ENCODE data around the gene DDX41. TPM values are rescaled to one million over a fixed set of nuclear protein-coding genes. Genes with fewer than 3 reads are reported as not detected.

Gene DDX41
- total and polyA plus RNA-seq, 3 experiments from 2014 or later: 61.7 to 164 (median 160) TPM

GRCh38 chr5:177545487-177546257 lies 28.9 kb upstream of the DDX41 start:
- H3K27ac Mint-ChIP-seq: peak overlapping the region in 3 of 8 donors; percentile 56 to 69 (median 68)
- H3K36me3 ChIP-seq (ENCODE audit: insufficient read depth, low read length): no peaks in the 10 kb centered on the region

DNA sequence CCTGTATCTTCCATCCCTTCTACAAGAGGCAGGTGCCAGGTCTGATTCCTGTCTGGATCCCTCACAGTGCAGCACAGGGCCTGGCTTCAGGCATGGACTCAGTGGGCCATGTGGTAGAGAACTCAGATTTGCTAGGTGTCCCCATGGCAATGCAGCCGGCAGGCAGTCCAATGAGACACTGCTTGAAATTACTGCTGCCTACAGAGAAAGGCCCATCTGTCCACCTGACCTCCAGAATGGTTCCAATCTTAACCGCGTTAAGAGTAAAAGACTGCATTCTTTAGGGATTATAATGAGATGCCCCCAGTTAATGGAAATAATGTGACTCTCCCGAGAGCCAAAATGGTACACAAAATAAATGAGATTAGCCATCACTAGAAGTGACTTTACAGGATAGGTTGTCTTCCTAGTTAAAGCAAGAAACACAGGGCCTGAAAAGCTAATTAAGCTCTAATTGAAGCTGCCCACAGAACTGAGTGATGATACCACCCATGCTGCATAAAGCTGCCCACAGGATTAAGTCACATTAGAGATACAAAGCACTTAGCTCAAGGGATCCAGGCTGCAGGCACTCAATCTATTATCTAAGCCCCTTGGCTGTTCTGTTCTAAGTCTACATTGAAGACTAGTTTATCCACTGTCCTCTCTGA lies 26.2 kb upstream of the DDX41 start:
- no peak for DNase-seq
- Histone ChIP-seq H3K36me3 (ENCODE audit: insufficient read depth, low read length) (peaks cover 13% of the 10 kb centered on the region), H3K27me3 (ENCODE audit: insufficient read depth, low read length, poor library complexity, severe bottlenecking) (no peaks in the 10 kb centered on the region), H3K27ac (ENCODE audit: low read depth, low read length) (no peak overlapping the region), H3K4me1 (ENCODE audit: insufficient read depth, low read length) (no peaks in the 10 kb centered on the region), H3K9me3 (ENCODE audit: low read length) (no peaks in the 10 kb centered on the region), H3K4me3 (ENCODE audit: low read length) (no peak overlapping the region)
- POLR2A ChIA-PET: no interaction called here
- CTCF ChIA-PET: no interaction called here
- Mint-ChIP-seq H3K27me3 (no peaks in the 10 kb centered on the region), H3K27ac (peak overlapping the region in 3 of 8 donors; percentile 13 to 43 (median 18)), H3K4me3 (no peak overlapping the region), H3K4me1 (peaks cover 27 to 50% (median 46%) of the 10 kb centered on the region in 3 donors), H3K9me3 (no peaks in the 10 kb centered on the region), H3K36me3 (peaks cover 0 to 53% (median 2%) of the 10 kb centered on the region in 3 donors)

More at GRCh38 chr5:177545487-177546257, 28.9 kb upstream of the DDX41 start:
- no peaks in the 10 kb centered on the region for H3K4me1 ChIP-seq (ENCODE audit: insufficient read depth, low read length)
- H3K4me1 Mint-ChIP-seq: peaks cover 37 to 64% (median 60%) of the 10 kb centered on the region in 3 donors
- H3K4me3 ChIP-seq (ENCODE audit: low read length): no peak overlapping the region
- DNase-seq: no peak
- H3K9me3 Mint-ChIP-seq: no peaks in the 10 kb centered on the region
- H3K27ac ChIP-seq (ENCODE audit: low read depth, low read length): no peak overlapping the region
- H3K4me3 Mint-ChIP-seq: peak overlapping the region in 1 of 7 donors; percentile 10
- ChIA-PET CTCF (interaction anchor here (1.3 to 1.6 kb wide), 2 partner anchors 20 to 44 kb away, joined by 3 read pairs; no protein-coding TSS in a partner anchor), POLR2A (no interaction called here)
- H3K27me3 Mint-ChIP-seq: no peaks in the 10 kb centered on the region
- H3K36me3 Mint-ChIP-seq: peaks cover 0 to 42% (median 3%) of the 10 kb centered on the region in 3 donors
- no peaks in the 10 kb centered on the region for H3K9me3 ChIP-seq (ENCODE audit: low read length)
- H3K27me3 ChIP-seq (ENCODE audit: insufficient read depth, low read length, poor library complexity, severe bottlenecking): no peaks in the 10 kb centered on the region

DNA sequence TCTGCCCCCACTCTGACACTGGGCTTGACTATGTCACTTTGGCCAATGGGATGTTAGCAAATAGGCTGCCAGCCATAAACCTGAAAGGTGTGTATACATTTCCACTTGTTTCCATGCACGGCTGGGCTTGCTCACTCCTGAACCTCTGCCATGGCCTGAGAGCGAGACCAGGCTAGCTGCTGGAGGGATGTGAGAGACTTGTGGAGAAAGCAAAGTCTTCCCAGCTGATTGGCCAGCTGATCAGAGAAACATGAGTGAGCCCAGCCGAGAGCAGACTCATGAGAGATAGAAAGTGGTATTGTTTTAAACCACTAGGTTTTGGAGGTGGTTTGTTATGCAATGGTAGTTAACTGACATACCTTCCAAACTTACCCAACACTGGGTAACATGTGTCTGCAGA lies 23.7 kb upstream of the DDX41 start:
- Mint-ChIP-seq H3K4me1 (peaks cover 15 to 39% (median 28%) of the 10 kb centered on the region in 3 donors), H3K4me3 (no peak overlapping the region), H3K9me3 (no peaks in the 10 kb centered on the region), H3K27me3 (no peaks in the 10 kb centered on the region), H3K27ac (peak overlapping the region in 1 of 8 donors; percentile 82), H3K36me3 (peaks cover 0 to 64% (median 4%) of the 10 kb centered on the region in 3 donors)
- Histone ChIP-seq H3K4me1 (ENCODE audit: insufficient read depth, low read length) (no peaks in the 10 kb centered on the region), H3K9me3 (ENCODE audit: low read length) (no peaks in the 10 kb centered on the region), H3K27me3 (ENCODE audit: insufficient read depth, low read length, poor library complexity, severe bottlenecking) (no peaks in the 10 kb centered on the region), H3K27ac (ENCODE audit: low read depth, low read length) (no peak overlapping the region), H3K36me3 (ENCODE audit: insufficient read depth, low read length) (peaks cover 32% of the 10 kb centered on the region), H3K4me3 (ENCODE audit: low read length) (no peak overlapping the region)
- CTCF ChIA-PET: no interaction called here
- POLR2A ChIA-PET: interaction anchor here (0.7 kb wide), 1 partner anchor 198 kb away, joined by 4 read pairs; no protein-coding TSS in a partner anchor
- DNase-seq: no peak

DNA sequence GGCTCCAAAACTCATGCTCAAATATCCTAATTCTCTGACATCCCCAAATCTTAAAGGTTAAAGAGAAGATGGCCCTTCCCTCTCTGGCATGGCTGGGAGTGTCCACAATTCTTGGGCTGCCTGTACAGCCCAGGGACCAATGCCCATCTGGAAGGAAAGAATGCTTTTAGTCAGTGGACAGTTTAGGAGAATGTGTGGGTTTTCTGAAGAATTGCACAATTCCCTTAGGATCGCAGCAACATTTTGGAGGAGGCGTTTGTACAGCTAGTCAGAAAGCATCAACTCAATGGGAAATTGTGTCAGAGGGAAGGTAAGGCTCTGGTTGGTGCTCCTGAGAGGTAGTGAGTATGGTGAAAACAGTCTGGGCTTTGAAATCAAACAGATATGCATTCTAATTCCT lies 22.6 kb upstream of the DDX41 start:
- CTCF ChIA-PET: interaction anchor here (0.6 to 0.7 kb wide), 2 partner anchors 10 to 566 kb away, joined by 3 read pairs; no protein-coding TSS in a partner anchor
- Mint-ChIP-seq H3K4me1 (peaks cover 15 to 34% (median 24%) of the 10 kb centered on the region in 3 donors), H3K27me3 (no peaks in the 10 kb centered on the region), H3K27ac (peak overlapping the region in 1 of 8 donors; percentile 36), H3K36me3 (peaks cover 0 to 70% (median 7%) of the 10 kb centered on the region in 3 donors), H3K4me3 (no peak overlapping the region), H3K9me3 (no peaks in the 10 kb centered on the region)
- POLR2A ChIA-PET: no interaction called here
- no peak overlapping the region for H3K27ac ChIP-seq (ENCODE audit: low read depth, low read length)
- no peaks in the 10 kb centered on the region for H3K9me3 ChIP-seq (ENCODE audit: low read length)
- H3K4me1 ChIP-seq (ENCODE audit: insufficient read depth, low read length): no peaks in the 10 kb centered on the region
- H3K4me3 ChIP-seq (ENCODE audit: low read length): no peak overlapping the region
- DNase-seq: no peak
- peaks cover 38% of the 10 kb centered on the region for H3K36me3 ChIP-seq (ENCODE audit: insufficient read depth, low read length)
- H3K27me3 ChIP-seq (ENCODE audit: insufficient read depth, low read length, poor library complexity, severe bottlenecking): no peaks in the 10 kb centered on the region

- no peak overlapping the region for H3K4me3 Mint-ChIP-seq
- no peak overlapping the region for H3K27ac Mint-ChIP-seq
- no peak overlapping the region for H3K27ac ChIP-seq (ENCODE audit: low read depth, low read length)
- peaks cover 38% of the 10 kb centered on the region for H3K36me3 ChIP-seq (ENCODE audit: insufficient read depth, low read length)
- H3K36me3 Mint-ChIP-seq: peaks cover 0 to 73% (median 7%) of the 10 kb centered on the region in 3 donors
- peaks cover 12 to 30% (median 19%) of the 10 kb centered on the region in 3 donors for H3K4me1 Mint-ChIP-seq
- ChIA-PET CTCF (interaction anchor here (0.6 kb wide), 1 partner anchor 9 kb away, joined by 3 read pairs; no protein-coding TSS in a partner anchor), POLR2A (no interaction called here)
- no peaks in the 10 kb centered on the region for H3K9me3 Mint-ChIP-seq
- no peaks in the 10 kb centered on the region for H3K4me1 ChIP-seq (ENCODE audit: insufficient read depth, low read length)
- H3K27me3 Mint-ChIP-seq: no peaks in the 10 kb centered on the region
- no peaks in the 10 kb centered on the region for H3K27me3 ChIP-seq (ENCODE audit: insufficient read depth, low read length, poor library complexity, severe bottlenecking)
- no peak overlapping the region for H3K4me3 ChIP-seq (ENCODE audit: low read length)
- no peaks in the 10 kb centered on the region for H3K9me3 ChIP-seq (ENCODE audit: low read length)
- no peak for DNase-seq
Observed at GRCh38 chr5:177538876-177539275, 22.1 kb upstream of the DDX41 start.

GRCh38 chr5:177537389-177538361 lies 20.9 kb upstream of the DDX41 start:
- Histone ChIP-seq H3K27ac (ENCODE audit: low read depth, low read length) (no peak overlapping the region), H3K4me3 (ENCODE audit: low read length) (no peak overlapping the region), H3K9me3 (ENCODE audit: low read length) (no peaks in the 10 kb centered on the region), H3K27me3 (ENCODE audit: insufficient read depth, low read length, poor library complexity, severe bottlenecking) (no peaks in the 10 kb centered on the region), H3K4me1 (ENCODE audit: insufficient read depth, low read length) (no peaks in the 10 kb centered on the region), H3K36me3 (ENCODE audit: insufficient read depth, low read length) (peaks cover 38% of the 10 kb centered on the region)
- Mint-ChIP-seq H3K36me3 (peaks cover 0 to 79% (median 9%) of the 10 kb centered on the region in 3 donors), H3K27me3 (no peaks in the 10 kb centered on the region), H3K4me1 (peaks cover 9 to 25% (median 10%) of the 10 kb centered on the region in 3 donors), H3K4me3 (no peak overlapping the region), H3K9me3 (no peaks in the 10 kb centered on the region), H3K27ac (peak overlapping the region in 4 of 8 donors; percentile 33 to 87 (median 43))
- no peak for DNase-seq
- POLR2A ChIA-PET: no interaction called here
- CTCF ChIA-PET: interaction anchor here (1.3 kb wide), 1 partner anchor 10 kb away, joined by 4 read pairs; no protein-coding TSS in a partner anchor

DNA sequence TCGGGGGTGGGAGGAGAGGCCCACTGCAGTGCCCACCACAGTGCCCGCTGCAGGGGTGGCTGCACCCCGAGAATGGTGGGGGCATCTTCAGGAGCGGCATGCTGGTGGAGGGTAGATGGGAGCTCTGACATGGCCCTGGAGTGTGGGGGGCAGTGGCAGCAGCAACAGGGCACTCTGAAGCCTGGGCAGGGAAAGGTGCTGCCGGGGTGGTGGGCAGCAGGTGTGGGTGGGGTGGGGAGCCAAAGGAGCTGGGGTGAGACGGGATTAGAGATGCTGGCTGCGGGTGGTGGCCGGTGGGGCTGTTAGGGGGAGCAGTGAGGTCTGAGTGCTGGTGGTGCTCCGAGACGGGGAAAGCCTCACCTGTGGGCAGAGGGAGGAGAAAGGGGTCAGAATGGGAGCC lies 19.6 kb upstream of the DDX41 start:
- Histone ChIP-seq H3K36me3 (ENCODE audit: insufficient read depth, low read length) (peaks cover 45% of the 10 kb centered on the region), H3K9me3 (ENCODE audit: low read length) (no peaks in the 10 kb centered on the region), H3K27ac (ENCODE audit: low read depth, low read length) (no peak overlapping the region), H3K4me1 (ENCODE audit: insufficient read depth, low read length) (no peaks in the 10 kb centered on the region), H3K4me3 (ENCODE audit: low read length) (no peak overlapping the region), H3K27me3 (ENCODE audit: insufficient read depth, low read length, poor library complexity, severe bottlenecking) (no peaks in the 10 kb centered on the region)
- H3K36me3 Mint-ChIP-seq: peaks cover 0 to 84% (median 12%) of the 10 kb centered on the region in 3 donors
- no peak overlapping the region for H3K4me3 Mint-ChIP-seq
- DNase-seq: no peak
- peaks cover 4 to 19% (median 5%) of the 10 kb centered on the region in 3 donors for H3K4me1 Mint-ChIP-seq
- POLR2A ChIA-PET: no interaction called here
- no peaks in the 10 kb centered on the region for H3K9me3 Mint-ChIP-seq
- CTCF ChIA-PET: no interaction called here
- no peaks in the 10 kb centered on the region for H3K27me3 Mint-ChIP-seq
- no peak overlapping the region for H3K27ac Mint-ChIP-seq

All from CD8-positive, alpha-beta memory T cell (primary cell).